ENCODE results near the gene KCNIP4.

DNA sequence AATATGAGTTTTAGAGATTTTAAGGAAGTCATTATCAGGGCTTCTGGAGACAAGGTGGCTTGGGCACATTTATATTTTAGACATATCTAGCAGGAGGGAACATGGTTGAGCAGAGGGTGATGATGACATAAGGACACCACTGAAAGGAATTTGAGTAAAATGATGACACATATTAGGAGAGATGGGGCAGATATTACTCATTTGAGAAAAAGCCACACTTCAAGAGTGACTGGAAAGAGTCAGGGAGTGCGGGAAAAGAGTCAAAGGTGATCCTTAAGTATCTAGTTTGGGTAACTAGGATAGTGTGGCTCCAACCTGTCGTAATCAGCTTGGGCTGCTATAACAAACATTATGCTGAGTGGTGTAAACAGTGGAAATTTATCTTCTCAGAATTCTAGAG, 870.6 kb downstream of the KCNIP4 start:
- TF ChIP-seq, protein P1, sequence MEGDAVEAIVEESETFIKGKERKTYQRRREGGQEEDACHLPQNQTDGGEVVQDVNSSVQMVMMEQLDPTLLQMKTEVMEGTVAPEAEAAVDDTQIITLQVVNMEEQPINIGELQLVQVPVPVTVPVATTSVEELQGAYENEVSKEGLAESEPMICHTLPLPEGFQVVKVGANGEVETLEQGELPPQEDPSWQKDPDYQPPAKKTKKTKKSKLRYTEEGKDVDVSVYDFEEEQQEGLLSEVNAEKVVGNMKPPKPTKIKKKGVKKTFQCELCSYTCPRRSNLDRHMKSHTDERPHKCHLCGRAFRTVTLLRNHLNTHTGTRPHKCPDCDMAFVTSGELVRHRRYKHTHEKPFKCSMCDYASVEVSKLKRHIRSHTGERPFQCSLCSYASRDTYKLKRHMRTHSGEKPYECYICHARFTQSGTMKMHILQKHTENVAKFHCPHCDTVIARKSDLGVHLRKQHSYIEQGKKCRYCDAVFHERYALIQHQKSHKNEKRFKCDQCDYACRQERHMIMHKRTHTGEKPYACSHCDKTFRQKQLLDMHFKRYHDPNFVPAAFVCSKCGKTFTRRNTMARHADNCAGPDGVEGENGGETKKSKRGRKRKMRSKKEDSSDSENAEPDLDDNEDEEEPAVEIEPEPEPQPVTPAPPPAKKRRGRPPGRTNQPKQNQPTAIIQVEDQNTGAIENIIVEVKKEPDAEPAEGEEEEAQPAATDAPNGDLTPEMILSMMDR (IDR thresholded peaks at IDR 0.05), result no peak
- TF ChIP-seq POLR2A (IDR thresholded peaks at IDR 0.05), result no peak
